Astrocyte (in vitro differentiated cells and primary cell): ENCODE data around the gene MSLN. TPM values are rescaled to one million over a fixed set of nuclear protein-coding genes. Genes with fewer than 3 reads are reported as not detected.
A peak's percentile ranks its signal among the peaks of the same experiment; 100 is the strongest.

ENCODE experiments used
- DNase-seq: peaks from one replicate; pipeline ENCODE4 v3.0.0-alpha.2; 2010; ENCODE audit warnings: low read depth
- FAIRE-seq: peaks from 2 replicates; lab custom pipeline; 2011; peaks lifted over from hg19 to GRCh38; lab: Jason Lieb, UNC
- H2AFZ ChIP-seq: 2 replicates; pipeline ENCODE4 v1.6.0; 2012; ENCODE audit warnings: low read depth, low read length, inconsistent platforms
- H3K27ac ChIP-seq: 2 replicates; pipeline ENCODE4 v1.5.1; 2011; ENCODE audit warnings: low read depth, low read length, inconsistent platforms
- H3K27me3 ChIP-seq: 2 replicates; pipeline ENCODE4 v1.6.0; 2011; ENCODE audit warnings: low read length, inconsistent platforms; ENCODE audit not compliant: insufficient read depth
- H3K36me3 ChIP-seq: 2 replicates; pipeline ENCODE4 v1.5.1; 2011; ENCODE audit warnings: low read length, inconsistent platforms; ENCODE audit not compliant: insufficient read depth
- H3K4me1 ChIP-seq: 2 replicates; pipeline ENCODE4 v1.5.1; 2011; ENCODE audit warnings: low read length, inconsistent platforms; ENCODE audit not compliant: insufficient read depth
- H3K4me2 ChIP-seq: 2 replicates; pipeline ENCODE4 v1.6.0; 2012; ENCODE audit warnings: low read length, inconsistent platforms
- H3K4me3 ChIP-seq: 2 replicates; pipeline ENCODE4 v1.5.1; 2011; ENCODE audit warnings: low read depth, mild to moderate bottlenecking, low read length, inconsistent platforms; ENCODE audit not compliant: insufficient read depth
- H3K79me2 ChIP-seq: 2 replicates; pipeline ENCODE4 v1.6.0; 2012; ENCODE audit warnings: mild to moderate bottlenecking, low read length, inconsistent platforms; ENCODE audit not compliant: insufficient read depth
- H3K9ac ChIP-seq: 2 replicates; pipeline ENCODE4 v1.6.0; 2012; ENCODE audit warnings: mild to moderate bottlenecking, low read length, inconsistent platforms
- H3K9me3 ChIP-seq: 2 replicates; pipeline ENCODE4 v1.5.1; 2012; ENCODE audit warnings: low read depth, mild to moderate bottlenecking, low read length, inconsistent platforms; ENCODE audit not compliant: insufficient read depth
- H4K20me1 ChIP-seq: 2 replicates; pipeline ENCODE4 v1.6.0; 2012; ENCODE audit warnings: low read length, inconsistent platforms; ENCODE audit not compliant: insufficient read depth
- H3K27ac Mint-ChIP-seq: one replicate; pipeline ENCODE4 v1.8.0; 2021; ENCODE audit warnings: mild to moderate bottlenecking, mixed read lengths; ENCODE audit not compliant: unreplicated experiment
- H3K27me3 Mint-ChIP-seq: one replicate; pipeline ENCODE4 v1.8.0; 2021; ENCODE audit warnings: low read depth, mixed read lengths; ENCODE audit not compliant: unreplicated experiment
- H3K36me3 Mint-ChIP-seq: one replicate; pipeline ENCODE4 v1.8.0; 2021; ENCODE audit warnings: low read depth, mixed read lengths; ENCODE audit not compliant: unreplicated experiment
- H3K4me1 Mint-ChIP-seq: one replicate; pipeline ENCODE4 v1.8.0; 2021; ENCODE audit warnings: low read depth, mixed read lengths; ENCODE audit not compliant: unreplicated experiment
- H3K4me3 Mint-ChIP-seq: one replicate; pipeline ENCODE4 v1.8.0; 2021; ENCODE audit warnings: mild to moderate bottlenecking, moderate library complexity, mixed read lengths; ENCODE audit not compliant: unreplicated experiment
- H3K9me3 Mint-ChIP-seq: one replicate; pipeline ENCODE4 v1.8.0; 2021; ENCODE audit warnings: mild to moderate bottlenecking, mixed read lengths; ENCODE audit not compliant: unreplicated experiment
- EZH2 ChIP-seq: IDR thresholded peaks from 2 replicates; pipeline ENCODE4 v1.6.1; 2012; ENCODE audit warnings: mild to moderate bottlenecking, low read length, inconsistent platforms; ENCODE audit not compliant: insufficient read depth
- total RNA-seq: library from RNA; stranded (reverse); gene quantifications from 2 replicates; pipeline ENCODE4 v1.2.1, GENCODE V29; 2021
- TF ChIP-seq, protein P1 (sequence below): IDR thresholded peaks from 2 replicates; pipeline ENCODE4 v1.5.1; 2011; ENCODE audit warnings: low read depth, mild to moderate bottlenecking, inconsistent platforms, low read length, moderate library complexity; ENCODE audit not compliant: insufficient read depth

MSLN gene
- total RNA-seq, 1 donor from 2014 or later, result not detected

GRCh38 chr16:734208-734980 is 26.1 kb upstream of the MSLN start:
- H3K4me2 ChIP-seq, result no peak overlapping the region
- H3K9me3 ChIP-seq, result no peaks in the 10 kb centered on the region
- no peaks in the 10 kb centered on the region for H3K27me3 ChIP-seq
- H2AFZ ChIP-seq, result no peak overlapping the region
- no peak overlapping the region for H3K4me3 Mint-ChIP-seq
- H3K4me1 Mint-ChIP-seq, result no peaks in the 10 kb centered on the region
- H3K4me3 ChIP-seq, result no peak overlapping the region
- peaks cover 6% of the 10 kb centered on the region for H3K36me3 ChIP-seq
- no peaks in the 10 kb centered on the region for H4K20me1 ChIP-seq
- no peak overlapping the region for H3K9ac ChIP-seq
- FAIRE-seq (no peak), DNase-seq (no peak)
- no peaks in the 10 kb centered on the region for H3K4me1 ChIP-seq
- H3K36me3 Mint-ChIP-seq, result peaks cover 15% of the 10 kb centered on the region
- TF ChIP-seq, protein P1, sequence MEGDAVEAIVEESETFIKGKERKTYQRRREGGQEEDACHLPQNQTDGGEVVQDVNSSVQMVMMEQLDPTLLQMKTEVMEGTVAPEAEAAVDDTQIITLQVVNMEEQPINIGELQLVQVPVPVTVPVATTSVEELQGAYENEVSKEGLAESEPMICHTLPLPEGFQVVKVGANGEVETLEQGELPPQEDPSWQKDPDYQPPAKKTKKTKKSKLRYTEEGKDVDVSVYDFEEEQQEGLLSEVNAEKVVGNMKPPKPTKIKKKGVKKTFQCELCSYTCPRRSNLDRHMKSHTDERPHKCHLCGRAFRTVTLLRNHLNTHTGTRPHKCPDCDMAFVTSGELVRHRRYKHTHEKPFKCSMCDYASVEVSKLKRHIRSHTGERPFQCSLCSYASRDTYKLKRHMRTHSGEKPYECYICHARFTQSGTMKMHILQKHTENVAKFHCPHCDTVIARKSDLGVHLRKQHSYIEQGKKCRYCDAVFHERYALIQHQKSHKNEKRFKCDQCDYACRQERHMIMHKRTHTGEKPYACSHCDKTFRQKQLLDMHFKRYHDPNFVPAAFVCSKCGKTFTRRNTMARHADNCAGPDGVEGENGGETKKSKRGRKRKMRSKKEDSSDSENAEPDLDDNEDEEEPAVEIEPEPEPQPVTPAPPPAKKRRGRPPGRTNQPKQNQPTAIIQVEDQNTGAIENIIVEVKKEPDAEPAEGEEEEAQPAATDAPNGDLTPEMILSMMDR, result no peak
- TF ChIP-seq EZH2, result no peak
- peaks cover 1% of the 10 kb centered on the region for H3K79me2 ChIP-seq
- H3K27ac Mint-ChIP-seq, result no peak overlapping the region
- H3K9me3 Mint-ChIP-seq, result no peaks in the 10 kb centered on the region
- no peak overlapping the region for H3K27ac ChIP-seq
- H3K27me3 Mint-ChIP-seq, result no peaks in the 10 kb centered on the region

GRCh38 chr16:734981-735881 is 25.3 kb upstream of the MSLN start:
- no peak for TF ChIP-seq EZH2
- TF ChIP-seq, protein P1, result no peak
- no peak overlapping the region for H3K4me3 Mint-ChIP-seq

More at GRCh38 chr16:734981-735881, 25.3 kb upstream of the MSLN start:
- Histone ChIP-seq H3K9ac (no peak overlapping the region), H3K9me3 (no peaks in the 10 kb centered on the region), H3K79me2 (peaks cover 9% of the 10 kb centered on the region), H3K4me3 (no peak overlapping the region), H3K4me2 (no peak overlapping the region), H3K36me3 (peaks cover 6% of the 10 kb centered on the region), H3K27ac (no peak overlapping the region), H3K4me1 (peaks cover 7% of the 10 kb centered on the region), H2AFZ (no peak overlapping the region), H4K20me1 (peaks cover 5% of the 10 kb centered on the region), H3K27me3 (no peaks in the 10 kb centered on the region)
- H3K36me3 Mint-ChIP-seq, result peaks cover 15% of the 10 kb centered on the region
- no peak for DNase-seq
- no peaks in the 10 kb centered on the region for H3K9me3 Mint-ChIP-seq
- no peak for FAIRE-seq
- H3K27ac Mint-ChIP-seq, result peak overlapping the region; percentile 62
- no peaks in the 10 kb centered on the region for H3K27me3 Mint-ChIP-seq
- H3K4me1 Mint-ChIP-seq, result peaks cover 2% of the 10 kb centered on the region
